Natural killer cell (primary cell): ENCODE data around the gene STX8. TPM values are rescaled to one million over a fixed set of nuclear protein-coding genes. Genes with fewer than 3 reads are reported as not detected.

ENCODE experiments used
- ATAC-seq, 3 donors: fragments of 150-1000 bp in 2 of 3; fragments of 200-7000 bp in 1 of 3; cut with Tn5 transposase; 1 replicate in 1 of 3; 2 replicates in 2 of 3; pipeline ENCODE4 v1.10.0; 2021; ENCODE audit warnings: mild to moderate bottlenecking in 2 of 3, moderate library complexity in 2 of 3
- DNase-seq, 2 donors: peaks; one replicate each; pipeline versions ENCODE4 v3.0.0 to v3.0.0-alpha.2; 2013 to 2021; ENCODE audit warnings: mixed read lengths in 1 of 2
- H3K27ac ChIP-seq: one replicate; pipeline ENCODE4 v1.5.1; 2013; ENCODE audit warnings: mild to moderate bottlenecking, low read length
- H3K27me3 ChIP-seq: one replicate; pipeline ENCODE4 v1.6.1; 2013; ENCODE audit warnings: low read length; ENCODE audit not compliant: control insufficient read depth, insufficient read depth
- H3K36me3 ChIP-seq: one replicate; pipeline ENCODE4 v1.6.1; 2013; ENCODE audit warnings: low read length; ENCODE audit not compliant: control insufficient read depth, insufficient read depth
- H3K4me1 ChIP-seq: one replicate; pipeline ENCODE4 v1.6.1; 2013; ENCODE audit warnings: low read length; ENCODE audit not compliant: control insufficient read depth, insufficient read depth
- H3K4me3 ChIP-seq: one replicate; pipeline ENCODE4 v1.5.1; 2013; ENCODE audit warnings: low read length
- H3K9me3 ChIP-seq: one replicate; pipeline ENCODE4 v1.6.1; 2013; ENCODE audit warnings: low read length; ENCODE audit not compliant: control insufficient read depth, insufficient read depth
- H3K27ac Mint-ChIP-seq, 2 donors: one replicate each; pipeline ENCODE4 v1.8.0; 2022; ENCODE audit warnings: mild to moderate bottlenecking in 2 of 2, mixed read lengths in 2 of 2, moderate library complexity in 1 of 2
- H3K27me3 Mint-ChIP-seq, 2 donors: one replicate each; pipeline ENCODE4 v1.8.0; 2022; ENCODE audit warnings: low read depth in 2 of 2, mixed read lengths in 2 of 2
- H3K36me3 Mint-ChIP-seq: one replicate; pipeline ENCODE4 v1.8.0; 2022; ENCODE audit warnings: mixed read lengths
- H3K4me1 Mint-ChIP-seq, 2 donors: one replicate each; pipeline ENCODE4 v1.8.0; 2022; ENCODE audit warnings: mixed read lengths in 2 of 2
- H3K4me3 Mint-ChIP-seq: one replicate; pipeline ENCODE4 v1.8.0; 2022; ENCODE audit warnings: mild to moderate bottlenecking, moderate library complexity, mixed read lengths
- H3K9me3 Mint-ChIP-seq, 2 donors: one replicate each; pipeline ENCODE4 v1.8.0; 2022; ENCODE audit warnings: mixed read lengths in 2 of 2
- WGBS: methylation state at CpG from one replicate; pipeline ENCODE4 v1.1.7; 2013; ENCODE audit warnings: missing lambda C conversion rate; ENCODE audit not compliant: insufficient coverage; 5-methylcytosine and 5-hydroxymethylcytosine counted together
- intact Hi-C: fragments of 100-400 bp; cut with micrococcal nuclease; formaldehyde crosslinking; loops from one replicate; pipeline ENCODE4 v1.14.2; 2022
- total RNA-seq, 4 donors: library from RNA; stranded (reverse); fragments of 120-200 nt in 1 of 4; gene quantifications; one replicate each; pipeline versions ENCODE4 v1.2.3 to v1.2.4, GENCODE V29; 2013 to 2022
- TF ChIP-seq, protein P1 (sequence below): fragments of 200-600 bp; IDR thresholded peaks from one replicate; pipeline ENCODE4 v1.8.0; 2022; ENCODE audit warnings: antibody characterized with exemption

STX8 gene
- total RNA-seq, 3 donors from 2014 or later (not counting 1 experiment from before 2014, with no cell fraction given), result 96.3 to 141 (median 120) TPM

GRCh38 chr17:9218064-9218635 is 357.5 kb downstream of the STX8 start:
- TF ChIP-seq, protein P1, sequence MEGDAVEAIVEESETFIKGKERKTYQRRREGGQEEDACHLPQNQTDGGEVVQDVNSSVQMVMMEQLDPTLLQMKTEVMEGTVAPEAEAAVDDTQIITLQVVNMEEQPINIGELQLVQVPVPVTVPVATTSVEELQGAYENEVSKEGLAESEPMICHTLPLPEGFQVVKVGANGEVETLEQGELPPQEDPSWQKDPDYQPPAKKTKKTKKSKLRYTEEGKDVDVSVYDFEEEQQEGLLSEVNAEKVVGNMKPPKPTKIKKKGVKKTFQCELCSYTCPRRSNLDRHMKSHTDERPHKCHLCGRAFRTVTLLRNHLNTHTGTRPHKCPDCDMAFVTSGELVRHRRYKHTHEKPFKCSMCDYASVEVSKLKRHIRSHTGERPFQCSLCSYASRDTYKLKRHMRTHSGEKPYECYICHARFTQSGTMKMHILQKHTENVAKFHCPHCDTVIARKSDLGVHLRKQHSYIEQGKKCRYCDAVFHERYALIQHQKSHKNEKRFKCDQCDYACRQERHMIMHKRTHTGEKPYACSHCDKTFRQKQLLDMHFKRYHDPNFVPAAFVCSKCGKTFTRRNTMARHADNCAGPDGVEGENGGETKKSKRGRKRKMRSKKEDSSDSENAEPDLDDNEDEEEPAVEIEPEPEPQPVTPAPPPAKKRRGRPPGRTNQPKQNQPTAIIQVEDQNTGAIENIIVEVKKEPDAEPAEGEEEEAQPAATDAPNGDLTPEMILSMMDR, result no peak
- H3K36me3 Mint-ChIP-seq, result peaks cover 16% of the 10 kb centered on the region
- Histone ChIP-seq H3K9me3 (no peaks in the 10 kb centered on the region), H3K4me1 (no peaks in the 10 kb centered on the region), H3K27me3 (no peaks in the 10 kb centered on the region), H3K4me3 (no peak overlapping the region), H3K36me3 (no peaks in the 10 kb centered on the region), H3K27ac (no peak overlapping the region)
- intact Hi-C loops, result no loop called here
- ATAC-seq (no peak), DNase-seq (no peak)
- H3K4me3 Mint-ChIP-seq, result no peak overlapping the region
- no peaks in the 10 kb centered on the region for H3K4me1 Mint-ChIP-seq
- no peak overlapping the region for H3K27ac Mint-ChIP-seq
- WGBS, result 89% methylated on average over 8 of the region's 8 CpGs
- H3K27me3 Mint-ChIP-seq, result peaks cover 6 to 12% of the 10 kb centered on the region in 2 donors
- peaks cover 9 to 13% of the 10 kb centered on the region in 2 donors for H3K9me3 Mint-ChIP-seq

DNA sequence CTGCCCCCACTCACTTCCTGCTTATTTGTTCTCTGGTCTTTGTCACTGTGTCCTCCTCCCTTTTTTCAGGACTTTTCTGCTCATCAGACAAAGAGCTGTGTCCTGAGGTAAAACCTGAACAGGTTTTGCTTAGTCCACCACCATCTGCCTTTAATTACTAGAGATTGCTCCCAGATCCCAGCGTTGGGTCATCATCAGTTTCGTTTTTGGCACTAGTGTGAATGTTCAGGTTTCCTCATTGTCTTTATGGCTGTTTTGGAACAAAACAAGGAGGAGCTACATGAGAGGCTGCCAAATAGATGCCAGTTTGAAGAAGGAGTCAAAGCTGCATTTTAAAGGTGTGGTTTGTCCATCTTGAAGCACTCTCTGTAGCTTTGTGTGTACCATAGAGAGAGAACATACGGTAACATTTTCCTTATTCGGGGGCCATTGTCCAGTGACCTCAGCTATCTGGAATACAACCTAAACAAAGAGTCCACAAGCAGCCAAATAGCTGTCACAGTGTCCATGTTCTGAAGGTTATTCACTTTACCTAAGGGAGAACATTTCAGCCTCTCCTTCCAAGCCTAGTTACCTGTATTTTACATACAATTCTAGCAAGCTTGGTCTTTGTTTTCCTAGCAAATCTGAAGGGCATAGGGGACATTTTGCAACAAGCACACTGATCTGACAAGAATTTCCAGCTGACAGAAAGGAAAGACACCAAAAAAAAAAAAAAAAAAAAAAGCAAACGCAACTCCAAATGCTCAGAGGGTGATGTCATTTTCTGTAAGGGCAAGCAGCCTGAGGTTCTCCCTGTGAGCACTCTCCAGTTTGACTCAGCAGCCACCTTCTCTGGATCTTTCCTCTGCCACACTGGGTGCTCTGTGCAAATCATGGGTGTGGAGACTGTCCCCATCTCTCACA is 358.2 kb downstream of the STX8 start:
- TF ChIP-seq, protein P1, result no peak
- Mint-ChIP-seq H3K4me3 (no peak overlapping the region), H3K27ac (no peak overlapping the region), H3K36me3 (peaks cover 16% of the 10 kb centered on the region), H3K27me3 (peaks cover 6 to 12% of the 10 kb centered on the region in 2 donors), H3K4me1 (no peaks in the 10 kb centered on the region), H3K9me3 (peaks cover 9 to 13% of the 10 kb centered on the region in 2 donors)
- H3K27me3 ChIP-seq, result no peaks in the 10 kb centered on the region
- ATAC-seq, result no peak
- no peak overlapping the region for H3K27ac ChIP-seq
- WGBS, result 86% methylated on average over 5 of the region's 5 CpGs
- no peaks in the 10 kb centered on the region for H3K4me1 ChIP-seq
- no peak overlapping the region for H3K4me3 ChIP-seq
- H3K9me3 ChIP-seq, result no peaks in the 10 kb centered on the region
- H3K36me3 ChIP-seq, result no peaks in the 10 kb centered on the region
- intact Hi-C loops, result no loop called here
- no peak for DNase-seq

- Mint-ChIP-seq H3K27me3 (peaks cover 6 to 12% of the 10 kb centered on the region in 2 donors), H3K4me3 (no peak overlapping the region), H3K9me3 (peaks cover 9 to 13% of the 10 kb centered on the region in 2 donors), H3K4me1 (no peaks in the 10 kb centered on the region), H3K27ac (no peak overlapping the region), H3K36me3 (peaks cover 16% of the 10 kb centered on the region)
- intact Hi-C loops, result no loop called here
- TF ChIP-seq, protein P1, result no peak
- no peak for ATAC-seq
- Histone ChIP-seq H3K4me3 (no peak overlapping the region), H3K36me3 (no peaks in the 10 kb centered on the region), H3K9me3 (no peaks in the 10 kb centered on the region), H3K27ac (no peak overlapping the region), H3K27me3 (no peaks in the 10 kb centered on the region), H3K4me1 (no peaks in the 10 kb centered on the region)
- no peak for DNase-seq
Observed at GRCh38 chr17:9215465-9215864, 360.2 kb downstream of the STX8 start.
